Bone marrow (tissue), 2 donors: ENCODE measurements around the gene SND1.
"Not testable (repeated sequence)": the region's sequence is repeated elsewhere in the genome, so short reads cannot be mapped to it uniquely, and the experiment has no call there.

Source experiments
- DNase-seq, 2 donors: peaks; one replicate each; lab custom pipeline; 2025; lab: John Stamatoyannopoulos, UW

SND1 gene

GRCh38 chr7:127652333-127653248 lies 597 bp downstream of the SND1 start:
- no peak for DNase-seq

GRCh38 chr7:127653396-127653795 lies 1.4 kb downstream of the SND1 start:
- no peak for DNase-seq

GRCh38 chr7:127654404-127655394 lies 2.7 kb downstream of the SND1 start:
- no peak for DNase-seq

- DNase-seq, result no peak
These were observed 3.7 kb downstream of the SND1 start for GRCh38 chr7:127655720-127656119.

- no peak for DNase-seq
These were observed 5.5 kb downstream of the SND1 start for GRCh38 chr7:127657500-127657899.

GRCh38 chr7:127658970-127659630 lies 7.1 kb downstream of the SND1 start:
- no peak for DNase-seq

GRCh38 chr7:127665922-127666321 lies 13.9 kb downstream of the SND1 start:
- no peak for DNase-seq

GRCh38 chr7:127666602-127667001 lies 14.6 kb downstream of the SND1 start:
- DNase-seq, result no peak

GRCh38 chr7:127667017-127667670 lies 15.2 kb downstream of the SND1 start:
- DNase-seq, result no peak

- peak in 1 of 2 donors; percentile 28 for DNase-seq
These were observed 16.0 kb downstream of the SND1 start for GRCh38 chr7:127667759-127668530.

- DNase-seq, result no peak
These were observed 19.3 kb downstream of the SND1 start for GRCh38 chr7:127671341-127671740.

- no peak for DNase-seq
These were observed 21.9 kb downstream of the SND1 start for GRCh38 chr7:127673902-127674301.

GRCh38 chr7:127674361-127674760 lies 22.4 kb downstream of the SND1 start:
- DNase-seq, result no peak

- not testable (repeated sequence) for DNase-seq
These were observed 22.9 kb downstream of the SND1 start for GRCh38 chr7:127674923-127675322.

- DNase-seq, result no peak
These were observed 23.7 kb downstream of the SND1 start for GRCh38 chr7:127675721-127676120.

GRCh38 chr7:127677433-127678230 lies 25.6 kb downstream of the SND1 start:
- DNase-seq, result no peak

- DNase-seq, result no peak
These were observed 26.3 kb downstream of the SND1 start for GRCh38 chr7:127678337-127678736.

GRCh38 chr7:127678947-127679346 lies 27.0 kb downstream of the SND1 start:
- no peak for DNase-seq

- DNase-seq, result no peak
These were observed 29.0 kb downstream of the SND1 start for GRCh38 chr7:127680983-127681382.

GRCh38 chr7:127682140-127682539 lies 30.1 kb downstream of the SND1 start:
- no peak for DNase-seq
